ENCODE measurements around the gene ZCWPW1.
"Not testable (repeated sequence)": the region's sequence is repeated elsewhere in the genome, so short reads cannot be mapped to it uniquely, and the experiment has no call there.

Gene ZCWPW1

DNA sequence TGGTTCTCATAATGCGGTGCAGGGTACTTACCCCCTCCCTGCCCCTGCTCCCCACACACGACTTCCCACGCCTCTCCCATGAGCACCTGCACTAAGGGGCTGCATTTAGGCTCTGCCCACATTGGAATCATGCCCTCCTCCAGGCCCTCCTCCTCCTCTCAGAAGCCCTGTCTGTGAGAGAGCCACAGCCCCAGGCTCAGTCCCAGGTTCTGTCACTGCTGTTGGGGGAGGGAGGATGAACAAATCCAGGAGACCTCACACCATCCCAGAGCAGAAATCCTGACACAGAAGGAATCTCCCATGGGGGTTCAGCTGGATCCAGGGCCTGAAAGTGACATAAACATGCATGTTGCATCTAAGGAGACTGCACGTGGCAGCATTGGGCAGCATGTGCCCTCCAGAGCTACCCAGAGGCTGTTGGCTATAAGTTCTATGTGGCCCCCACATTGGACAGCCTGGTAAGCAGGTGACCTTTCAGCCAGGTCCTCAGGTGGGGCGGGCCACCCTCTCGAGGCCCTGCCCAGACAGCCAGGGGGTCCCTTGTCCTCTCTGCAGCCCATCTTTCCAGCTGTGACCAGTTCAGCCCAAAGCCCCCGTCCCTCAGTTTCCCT, 56.8 kb downstream of the ZCWPW1 start:
- no peak for DNase-seq

DNA sequence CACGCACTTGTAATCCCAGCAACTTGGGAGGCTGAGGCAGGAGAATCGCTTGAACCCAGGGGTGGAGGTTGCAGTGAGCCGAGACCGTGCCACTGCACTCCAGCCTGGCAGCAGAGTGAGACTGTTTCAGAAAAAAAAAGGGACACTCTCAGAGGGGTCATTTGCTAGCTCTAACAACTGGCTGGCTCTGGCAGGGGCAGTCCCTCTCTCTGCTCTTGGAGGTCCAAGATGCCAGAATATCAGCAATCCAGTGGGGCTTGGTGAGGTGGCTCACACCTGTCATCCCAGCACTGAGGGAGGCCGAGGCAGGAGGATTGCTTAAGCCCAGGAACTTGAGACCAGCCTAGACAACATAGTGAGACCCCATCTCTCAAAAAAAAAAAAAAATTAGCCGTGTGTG, 57.8 kb downstream of the ZCWPW1 start:
- no peak for DNase-seq

DNA sequence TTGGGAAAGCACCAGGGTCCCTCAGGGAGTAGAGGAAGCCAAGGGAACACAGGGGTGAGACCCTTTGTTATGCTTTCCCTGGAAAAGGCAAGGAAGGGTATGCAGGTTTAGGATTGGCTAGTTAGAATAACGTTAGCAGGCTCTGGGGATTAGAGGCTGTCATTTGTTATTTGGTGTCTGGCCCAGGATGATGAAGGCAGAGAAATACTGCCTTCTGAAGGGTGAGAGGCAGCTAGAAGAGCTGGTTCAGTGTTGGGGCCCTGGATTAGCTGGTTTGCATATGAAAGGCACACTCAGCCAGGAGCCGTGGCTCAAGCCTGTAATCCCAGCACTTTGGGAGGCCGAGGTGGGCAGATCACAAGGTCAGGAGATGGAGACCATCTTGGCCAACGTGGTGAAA, 58.2 kb downstream of the ZCWPW1 start:
- DNase-seq, result no peak

DNA sequence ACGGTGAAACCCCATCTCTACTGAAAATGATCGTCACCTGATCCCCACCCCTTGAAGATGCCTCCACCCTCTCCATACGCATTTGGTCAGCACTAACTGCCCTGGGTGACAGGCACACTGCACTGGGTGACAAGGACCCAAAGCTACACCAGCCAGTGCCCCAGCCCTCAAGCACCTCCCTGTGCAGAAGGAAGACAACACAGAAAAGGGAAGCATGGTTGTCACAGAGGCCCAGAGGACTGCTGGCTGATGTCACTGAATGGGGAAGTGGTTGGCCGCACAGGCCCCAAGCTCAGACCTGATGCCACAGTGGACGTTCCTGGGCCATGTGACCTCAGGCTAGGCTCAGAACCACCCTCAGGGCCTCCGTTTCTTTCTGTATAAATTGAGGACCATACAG, 59.4 kb downstream of the ZCWPW1 start:
- peak; percentile 96 for DNase-seq

DNA sequence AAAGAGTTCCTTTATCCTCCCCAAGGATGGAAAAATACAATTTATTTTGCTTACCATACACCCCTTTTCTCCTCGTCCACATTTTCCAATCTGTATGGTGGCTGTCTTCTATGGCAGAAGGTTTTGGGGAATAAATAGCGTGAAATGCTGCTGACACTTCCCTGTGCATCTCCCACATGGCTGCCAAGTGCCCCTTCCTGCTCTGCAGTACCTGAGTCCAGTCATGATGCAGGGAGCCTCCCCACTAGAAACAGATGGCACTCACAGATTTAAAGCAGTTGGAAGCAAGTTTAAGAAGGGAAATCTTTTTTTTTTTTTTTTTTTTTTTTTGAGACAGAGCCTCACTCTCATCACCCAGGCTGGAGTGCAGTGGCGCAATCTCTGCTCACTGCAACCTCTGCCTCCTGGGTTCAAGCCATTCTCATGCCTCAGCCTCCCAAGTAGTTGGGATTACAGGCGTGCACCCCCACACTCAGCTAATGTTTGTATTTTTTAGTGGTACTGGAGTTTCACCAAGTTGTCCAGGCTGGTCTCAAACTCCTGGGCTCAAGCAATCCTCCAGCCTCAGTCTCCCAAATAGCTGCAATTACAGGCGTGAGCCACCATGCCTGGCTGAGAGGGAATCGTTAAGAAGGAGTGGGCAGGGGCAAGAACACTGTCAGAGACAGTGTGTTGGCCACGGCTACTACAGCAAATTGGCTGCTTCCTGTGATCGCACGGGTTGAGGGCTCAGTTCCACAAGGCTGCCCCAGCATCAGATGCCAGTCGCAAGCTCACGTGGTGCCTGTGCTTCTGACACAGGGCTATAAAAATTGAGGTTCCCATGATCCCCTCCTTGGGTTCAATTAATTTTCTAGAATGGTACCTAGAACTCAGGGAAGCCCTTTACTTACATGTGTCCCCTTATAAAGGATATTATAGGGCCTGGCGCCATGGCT, 60.6 kb downstream of the ZCWPW1 start:
- DNase-seq, result no peak

DNA sequence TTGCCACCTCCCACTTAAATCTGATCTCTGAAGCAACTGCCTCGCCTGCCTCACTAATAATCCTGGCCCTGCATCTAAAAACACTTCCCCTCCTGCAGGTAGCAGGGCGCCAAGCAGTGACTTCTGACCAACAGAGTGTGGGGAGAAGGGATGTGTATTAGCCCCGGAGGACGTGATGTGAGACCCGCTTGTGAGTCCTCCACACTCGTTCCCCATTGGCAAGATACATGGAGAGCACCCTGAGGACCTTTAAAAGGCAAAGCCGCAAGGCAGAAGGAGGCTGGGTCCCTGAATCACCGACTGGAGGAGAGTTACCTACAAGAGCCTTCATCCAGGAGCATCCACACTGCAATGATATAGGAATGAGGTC, 61.3 kb downstream of the ZCWPW1 start:
- no peak for DNase-seq

DNA sequence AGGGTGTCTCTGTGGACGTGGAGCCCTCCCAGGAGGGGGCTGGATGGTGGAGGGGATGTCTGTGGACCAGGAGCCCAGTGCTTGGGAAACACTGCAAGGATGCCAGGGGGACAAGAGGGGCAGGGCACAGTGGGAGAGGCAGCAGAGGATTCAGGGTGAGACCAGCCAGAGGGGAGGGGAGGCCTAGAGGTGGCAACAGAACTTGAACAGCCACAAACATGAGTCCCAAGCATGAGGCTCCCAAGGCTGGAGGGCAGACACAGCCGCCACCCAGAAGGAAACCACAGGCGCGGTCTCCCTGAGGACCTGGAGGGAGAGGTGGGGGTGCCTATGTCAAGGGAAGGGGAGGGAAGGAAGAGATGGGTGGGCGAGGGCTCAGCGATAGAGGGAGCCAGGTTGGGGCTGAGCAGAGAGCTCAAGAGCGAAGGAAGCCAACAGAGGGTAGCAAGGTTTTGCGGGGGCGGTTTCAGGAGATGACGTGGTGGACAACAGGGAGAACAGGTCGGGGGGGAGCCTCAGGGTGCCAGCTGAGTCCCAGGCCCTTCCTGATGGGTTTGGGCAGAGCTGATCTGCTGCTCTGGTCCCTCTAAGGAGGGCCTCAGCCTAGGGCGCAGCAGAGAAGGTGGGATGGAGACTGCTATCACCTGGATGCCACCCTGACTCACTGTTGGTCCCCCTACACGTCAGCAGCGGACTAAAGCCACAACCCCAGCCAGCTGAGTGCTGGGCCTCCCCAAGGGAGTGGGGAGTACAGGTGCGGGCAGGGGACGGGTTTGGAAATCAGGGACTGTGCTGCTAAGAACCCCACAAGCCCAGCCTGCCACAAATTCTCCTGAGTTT, 61.9 kb downstream of the ZCWPW1 start:
- DNase-seq, result no peak

DNA sequence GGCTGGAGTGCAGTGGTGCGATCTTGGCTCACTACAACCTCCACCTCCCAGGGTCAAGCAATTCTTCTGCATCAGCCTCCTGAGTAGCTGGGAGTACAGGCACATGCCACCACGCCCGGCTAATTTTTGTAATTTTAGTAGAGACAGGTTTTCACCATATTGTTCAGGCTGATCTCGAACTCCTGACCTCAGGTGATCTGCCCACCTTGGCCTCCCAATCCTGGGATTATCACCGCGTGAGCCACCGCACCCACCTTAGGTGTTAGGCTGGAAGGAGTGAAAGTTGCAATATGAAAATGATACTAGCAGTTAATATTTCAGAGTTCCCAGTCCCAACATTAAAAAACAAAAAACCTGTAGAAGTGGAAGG, 62.5 kb downstream of the ZCWPW1 start:
- DNase-seq, result not testable (repeated sequence)

DNA sequence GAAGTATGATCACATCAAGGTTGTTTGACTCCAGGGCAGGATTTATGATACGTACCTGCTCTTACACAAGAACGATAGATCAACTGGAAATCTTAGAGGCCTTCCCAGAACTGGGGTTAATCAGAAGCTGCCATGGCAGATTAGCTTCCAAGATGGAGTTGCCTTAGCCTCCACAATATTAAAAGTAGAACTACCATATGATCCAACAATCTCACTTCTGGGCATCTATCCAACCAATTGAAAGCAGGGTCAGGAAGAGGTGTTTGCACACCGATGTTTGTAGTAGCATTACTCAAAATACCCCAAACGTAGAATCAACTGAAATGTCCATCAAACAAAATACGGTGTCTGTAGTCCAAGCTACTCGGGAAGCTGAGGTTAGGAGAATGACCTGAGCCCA, 64.0 kb downstream of the ZCWPW1 start:
- no peak for DNase-seq

DNA sequence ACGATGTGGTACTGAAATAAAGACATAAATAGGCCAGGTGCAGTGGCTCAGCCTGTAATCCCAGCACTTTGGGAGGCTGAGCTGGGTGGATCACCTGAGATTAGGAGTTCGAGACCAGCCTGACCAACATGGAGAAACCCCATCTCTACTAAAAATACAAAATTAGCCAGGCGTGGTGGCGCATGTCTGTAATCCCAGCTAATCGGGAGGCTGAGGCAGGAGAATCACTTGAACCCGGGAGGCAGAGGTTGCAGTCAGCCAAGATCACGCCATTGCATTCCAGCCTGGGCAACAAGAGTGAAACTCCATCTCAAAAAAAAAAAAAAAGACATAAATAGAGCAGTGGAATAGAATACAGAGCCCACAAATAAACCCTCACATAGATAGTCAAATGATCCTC, 64.7 kb downstream of the ZCWPW1 start:
- not testable (repeated sequence) for DNase-seq

DNA sequence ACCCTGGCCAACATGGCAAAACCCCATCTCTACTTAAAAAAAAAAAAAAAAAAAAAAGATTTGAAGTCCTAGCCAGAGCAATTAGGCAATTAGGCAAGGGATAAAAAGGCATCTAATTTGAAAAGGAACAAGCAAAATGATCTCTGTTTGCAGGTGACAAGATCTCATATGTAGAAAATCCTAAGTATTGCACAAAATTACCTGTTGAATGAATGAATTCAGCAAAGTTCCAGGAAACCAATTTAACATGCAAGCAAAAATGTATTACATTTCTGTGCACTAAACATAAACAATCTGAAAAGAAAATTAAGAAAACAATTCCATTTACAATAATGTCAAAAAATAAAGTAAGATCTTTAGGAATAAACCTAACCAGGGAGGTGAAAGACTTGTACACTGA, 65.4 kb downstream of the ZCWPW1 start:
- DNase-seq, result no peak

DNA sequence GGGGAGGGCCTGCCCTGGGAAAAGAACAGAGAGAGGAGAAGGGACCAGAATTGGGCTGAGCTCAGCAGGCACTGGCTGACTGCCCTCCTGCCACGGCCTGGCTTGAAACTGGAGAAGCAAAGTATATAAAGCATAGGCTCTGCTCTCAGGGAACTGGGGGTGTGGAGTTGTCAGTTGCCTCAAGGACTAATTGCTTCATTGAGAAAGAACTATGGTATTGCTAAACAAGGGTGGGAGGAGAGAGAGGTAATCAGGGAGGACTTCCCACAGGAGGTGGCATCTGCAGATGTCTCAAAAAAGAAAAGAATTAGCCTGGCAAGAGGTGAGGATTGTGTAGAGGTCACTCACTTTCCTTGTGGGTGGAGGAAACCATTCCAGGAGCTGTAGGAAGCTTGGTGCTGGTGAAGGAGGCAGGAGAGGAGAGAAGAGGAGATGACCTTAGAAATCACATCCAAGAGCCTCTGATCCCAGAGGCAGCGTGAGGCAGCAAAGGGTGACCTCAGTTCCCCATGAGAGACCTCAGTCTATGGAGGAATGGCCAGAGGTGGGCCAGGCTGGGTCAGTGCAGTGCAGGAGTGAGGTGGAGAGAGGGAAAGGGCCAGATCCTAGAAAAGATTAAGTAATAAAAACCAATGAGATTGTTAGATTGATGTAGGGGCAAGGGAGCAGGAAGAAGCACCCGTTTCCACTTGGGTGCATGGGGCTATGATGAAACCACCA, 68.2 kb downstream of the ZCWPW1 start:
- DNase-seq, result peak; percentile 44

DNA sequence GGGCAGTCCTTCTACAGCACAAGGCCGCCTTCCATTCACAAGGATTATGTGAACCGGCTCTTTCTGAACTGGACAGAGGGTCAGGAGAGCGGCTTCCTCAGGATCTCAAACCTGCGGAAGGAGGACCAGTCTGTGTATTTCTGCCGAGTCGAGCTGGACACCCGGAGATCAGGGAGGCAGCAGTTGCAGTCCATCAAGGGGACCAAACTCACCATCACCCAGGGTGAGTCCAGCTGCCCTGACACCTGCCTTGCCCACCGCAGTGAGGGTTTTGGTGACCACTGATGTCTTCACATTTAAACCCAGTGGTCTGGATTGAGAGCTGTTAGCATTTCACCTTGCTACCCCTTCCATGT, 69.7 kb downstream of the ZCWPW1 start:
- no peak for DNase-seq

DNA sequence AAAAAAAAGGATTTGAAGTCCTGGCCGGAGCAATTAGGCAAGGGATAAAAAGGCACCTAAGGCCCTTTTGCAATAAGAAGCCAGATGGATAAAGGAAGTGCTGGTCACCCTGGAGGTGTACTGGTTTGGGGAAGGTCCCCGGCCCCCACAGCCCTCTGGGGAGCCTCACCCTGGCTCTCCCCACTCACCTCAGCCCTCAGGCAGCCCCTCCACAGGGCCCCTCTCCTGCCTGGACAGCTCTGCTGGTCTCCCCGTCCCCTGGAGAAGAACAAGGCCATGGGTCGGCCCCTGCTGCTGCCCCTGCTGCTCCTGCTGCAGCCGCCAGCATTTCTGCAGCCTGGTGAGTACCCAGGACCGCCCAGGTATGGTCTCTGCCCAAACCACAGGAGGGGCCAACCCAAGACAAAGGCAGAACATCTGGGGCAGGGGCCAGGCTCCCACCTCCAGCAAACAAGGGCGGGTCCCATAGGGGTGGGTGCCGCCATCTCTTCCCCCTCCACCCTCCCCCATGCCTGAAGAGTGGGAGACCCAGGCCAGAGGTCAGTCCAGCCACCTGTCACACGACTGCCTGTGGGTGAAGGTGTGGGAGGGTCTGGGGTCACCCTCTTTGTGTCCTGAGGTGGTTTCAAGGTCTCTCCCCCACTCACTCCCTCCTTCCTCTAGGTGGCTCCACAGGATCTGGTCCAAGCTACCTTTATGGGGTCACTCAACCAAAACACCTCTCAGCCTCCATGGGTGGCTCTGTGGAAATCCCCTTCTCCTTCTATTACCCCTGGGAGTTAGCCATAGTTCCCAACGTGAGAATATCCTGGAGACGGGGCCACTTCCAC, 70.3 kb downstream of the ZCWPW1 start, which contains the start of gene PILRB:
Gene PILRB, plus strand, starts transcription at position 91 of the 830 bp plus-strand sequence. Its CDS starts 186 bp downstream, at position 277.
- DNase-seq, result no peak

DNA sequence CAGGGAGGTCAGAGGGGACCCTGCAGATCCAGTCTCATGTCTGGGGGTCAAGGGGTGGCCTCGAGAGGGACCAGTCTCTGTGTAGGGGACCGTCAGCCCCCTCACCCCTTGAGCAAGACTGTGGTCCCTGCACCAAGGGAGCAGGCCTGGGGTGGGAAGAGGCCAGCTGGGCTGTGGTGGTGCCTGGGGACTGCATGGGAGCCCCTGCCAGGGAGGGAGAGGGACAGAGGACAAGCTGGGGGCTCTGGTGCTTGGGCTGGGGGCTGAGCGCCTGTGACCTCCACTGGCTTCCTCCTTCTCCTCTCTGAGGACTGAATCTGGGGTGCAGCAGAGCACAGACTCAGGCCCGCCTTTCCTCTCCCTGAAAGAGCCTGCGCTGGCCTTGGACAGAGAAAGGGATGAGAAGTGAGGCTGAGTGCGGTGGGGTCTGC, 71.4 kb downstream of the ZCWPW1 start:
- no peak for DNase-seq

DNA sequence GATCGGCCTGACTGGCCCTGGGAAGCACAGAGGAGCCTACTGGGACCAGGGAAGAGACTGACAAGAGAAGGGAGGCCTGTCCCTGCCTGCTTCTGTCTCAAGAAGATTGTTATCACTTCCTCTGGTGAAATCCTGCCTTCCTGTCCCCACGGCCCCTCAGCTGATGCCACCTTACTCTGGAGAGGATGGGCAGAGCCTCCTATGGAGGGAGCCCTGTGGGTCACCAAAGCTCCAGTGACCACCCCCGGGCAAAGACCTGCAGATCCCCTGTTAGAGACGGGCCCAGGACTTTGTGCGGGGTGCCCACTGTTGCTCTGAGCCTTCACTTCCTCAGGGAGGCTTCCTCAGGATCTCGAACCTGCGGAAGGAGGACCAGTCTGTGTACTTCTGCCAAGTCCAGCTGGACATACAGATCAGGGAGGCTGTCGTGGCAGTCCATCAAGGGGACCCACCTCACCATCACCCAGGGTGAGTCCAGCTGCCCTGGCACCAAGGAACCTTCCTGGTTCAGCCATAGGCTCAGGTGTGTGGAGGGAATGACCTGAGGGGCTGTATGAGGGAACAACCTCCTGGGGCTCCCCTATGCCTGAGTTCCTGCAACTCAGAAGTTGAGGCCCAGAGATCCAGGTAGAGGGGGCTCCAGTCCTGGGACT, 72.0 kb downstream of the ZCWPW1 start:
- no peak for DNase-seq

DNA sequence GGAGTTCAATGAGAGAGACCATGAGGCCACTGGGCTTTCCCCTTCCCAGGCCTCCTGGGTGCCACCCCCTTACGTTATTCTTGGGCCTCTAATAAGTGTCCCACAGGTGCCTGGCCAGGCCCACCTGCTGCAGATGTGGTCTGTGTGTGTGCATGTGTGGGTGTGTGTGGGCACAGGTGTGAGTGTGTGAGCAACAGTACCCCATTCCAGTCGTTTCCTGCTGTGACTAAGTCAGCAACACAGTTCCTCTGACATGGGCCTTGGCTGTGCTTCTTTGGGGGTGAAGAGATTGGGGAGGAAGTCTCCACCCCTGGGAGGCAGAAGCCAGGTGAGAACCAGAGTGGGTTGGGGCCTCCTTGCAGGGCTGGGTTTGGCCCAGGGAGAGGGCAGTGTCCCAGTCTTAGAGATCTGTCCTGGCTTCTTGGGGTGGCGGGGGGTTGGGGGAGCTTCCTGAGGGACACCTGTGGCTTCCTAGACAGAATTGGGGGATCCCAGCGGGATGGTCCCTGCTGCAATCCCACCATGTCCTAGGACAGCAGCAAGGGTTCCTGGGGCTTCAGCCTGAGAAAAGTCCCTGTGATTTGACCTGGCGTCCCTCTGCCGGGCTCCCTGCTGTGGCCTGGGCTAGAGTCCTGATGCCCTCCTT, 74.7 kb downstream of the ZCWPW1 start:
- no peak for DNase-seq

DNA sequence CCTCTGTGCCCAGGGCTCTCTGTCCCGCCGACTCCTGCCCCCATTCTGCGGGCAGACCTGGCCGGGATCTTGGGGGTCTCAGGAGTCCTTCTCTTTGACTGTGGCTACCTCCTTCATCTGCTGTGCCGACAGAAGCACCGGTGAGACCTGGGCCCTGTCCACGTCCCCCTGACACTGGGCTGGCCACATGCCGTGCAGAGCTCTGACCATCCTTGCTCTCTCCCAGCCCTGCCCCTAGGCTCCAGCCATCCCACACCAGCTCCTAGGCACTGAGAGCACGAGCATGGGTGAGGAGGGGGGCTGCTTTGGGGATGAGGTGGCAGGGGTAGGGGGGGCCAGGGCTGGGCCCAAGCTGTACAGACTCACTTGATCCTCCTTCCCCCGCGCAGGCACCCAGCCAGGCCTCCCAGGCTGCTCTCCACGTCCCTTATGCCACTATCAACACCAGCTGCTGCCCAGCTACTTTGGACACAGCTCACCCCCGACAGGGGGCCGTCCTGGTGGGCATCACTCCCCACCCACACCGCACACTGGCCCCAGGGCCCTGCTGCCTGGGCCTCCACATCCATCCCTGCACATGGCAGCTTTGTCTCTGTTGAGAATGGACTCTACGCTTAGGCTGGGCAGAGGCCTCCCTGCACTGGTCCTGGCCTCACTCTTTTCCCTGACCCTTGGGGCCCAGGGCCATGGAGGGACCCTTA, 75.4 kb downstream of the ZCWPW1 start:
- no peak for DNase-seq

DNA sequence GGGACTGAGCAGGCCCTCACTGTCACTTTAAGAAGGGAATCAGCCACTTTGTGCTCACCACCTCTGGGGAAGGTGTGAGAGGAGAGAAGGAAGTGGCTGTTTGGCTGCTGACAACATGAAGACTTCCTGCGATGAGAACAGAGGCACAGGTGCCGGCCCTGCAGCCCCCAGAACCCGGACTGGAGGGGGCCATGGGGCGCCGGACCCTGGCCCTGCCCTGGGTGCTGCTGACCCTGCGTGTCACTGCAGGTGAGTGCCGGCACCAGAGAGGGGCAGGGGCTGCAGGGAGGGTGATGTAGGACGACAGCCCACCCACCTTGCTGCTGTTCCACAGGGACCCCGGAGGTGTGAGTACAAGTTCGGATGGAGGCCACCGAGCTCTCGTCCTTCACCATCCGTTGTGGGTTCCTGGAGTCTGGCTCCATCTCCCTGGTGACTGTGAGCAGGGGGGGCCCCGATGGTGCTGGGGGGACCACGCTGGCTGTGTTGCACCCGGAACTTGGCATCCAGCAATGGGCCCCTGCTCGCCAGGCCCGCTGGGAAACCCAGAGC, 76.2 kb downstream of the ZCWPW1 start:
- DNase-seq, result not testable (repeated sequence)

DNA sequence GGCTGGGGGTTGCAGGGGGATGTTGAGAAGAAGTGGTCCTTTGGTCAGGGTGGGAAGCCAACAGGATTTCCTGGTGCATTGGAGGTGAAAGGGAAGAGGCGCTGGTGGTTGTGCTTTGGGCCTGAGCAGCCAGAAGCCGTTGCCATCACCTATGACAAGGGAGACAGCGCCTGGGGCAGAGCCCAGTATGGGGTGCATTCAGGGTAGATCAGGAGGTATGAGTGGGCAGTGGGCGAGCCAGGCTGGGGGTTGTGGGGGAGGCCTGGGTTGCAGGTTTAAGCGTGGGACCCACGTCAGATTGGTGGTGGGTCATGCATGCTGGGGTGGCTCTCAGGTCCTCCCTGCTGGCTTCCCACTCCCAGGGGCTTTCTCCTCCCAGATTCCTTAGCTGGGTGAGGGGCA, 76.8 kb downstream of the ZCWPW1 start:
- no peak for DNase-seq

All from suppressor macrophage treated with lipopolysaccharide for 4 hours (primary cell).